KMS-11 (cell line): ENCODE results near the gene CNDP1.

Experiments used
- H2AFZ ChIP-seq: fragments of 200-600 bp; sonication (generic); 2 replicates; pipeline ENCODE4 v1.6.1; 2016; ENCODE audit warnings: antibody characterized with exemption, mixed run types, low read depth
- H3K27ac ChIP-seq: fragments of 200-600 bp; sonication (generic); 2 replicates; pipeline ENCODE4 v1.6.1; 2016; ENCODE audit warnings: mild to moderate bottlenecking, mixed run types
- H3K27me3 ChIP-seq: fragments of 200-600 bp; sonication (generic); 2 replicates; pipeline ENCODE4 v1.6.1; 2017; ENCODE audit warnings: mild to moderate bottlenecking, low read depth, mixed run types, moderate library complexity; ENCODE audit not compliant: insufficient read depth
- H3K36me3 ChIP-seq: fragments of 200-600 bp; sonication (generic); 2 replicates; pipeline ENCODE4 v1.6.1; 2017; ENCODE audit warnings: mild to moderate bottlenecking, mixed run types; ENCODE audit not compliant: insufficient read depth
- H3K4me1 ChIP-seq: fragments of 200-600 bp; sonication (generic); 2 replicates; pipeline ENCODE4 v1.6.1; 2016; ENCODE audit warnings: mild to moderate bottlenecking, low read depth, mixed run types; ENCODE audit not compliant: poor library complexity, severe bottlenecking
- H3K4me2 ChIP-seq: fragments of 200-600 bp; sonication (generic); 2 replicates; pipeline ENCODE4 v1.7.0; 2016; ENCODE audit warnings: mild to moderate bottlenecking, mixed run types
- H3K4me3 ChIP-seq: fragments of 200-600 bp; sonication (generic); IDR thresholded peaks from 2 replicates; pipeline ENCODE4 v1.6.1; 2017; ENCODE audit warnings: low read depth, low read length, mixed read lengths; ENCODE audit not compliant: insufficient read depth
- H3K79me2 ChIP-seq: fragments of 200-600 bp; sonication (generic); 2 replicates; pipeline ENCODE4 v1.6.1; 2016; ENCODE audit warnings: low read depth, mixed run types; ENCODE audit not compliant: insufficient read depth
- H3K9ac ChIP-seq: fragments of 200-600 bp; sonication (generic); 2 replicates; pipeline ENCODE4 v1.6.1; 2016; ENCODE audit warnings: mild to moderate bottlenecking, mixed run types
- H4K20me1 ChIP-seq: fragments of 200-600 bp; sonication (generic); 2 replicates; pipeline ENCODE4 v1.6.1; 2016; ENCODE audit warnings: mild to moderate bottlenecking, mixed run types; ENCODE audit not compliant: insufficient read depth
- CTCF ChIP-seq: fragments of 200-600 bp; sonication (generic); conservative IDR thresholded peaks from 2 replicates; pipeline ENCODE4 v1.6.1; 2017; ENCODE audit warnings: low read depth, mild to moderate bottlenecking, antibody characterized with exemption, low read length, moderate library complexity, mixed read lengths

Gene CNDP1

GRCh38 chr18:74532511-74533025 is 1.7 kb upstream of the CNDP1 start:
- no peaks in the 10 kb centered on the region for H3K27me3 ChIP-seq
- no peaks in the 10 kb centered on the region for H4K20me1 ChIP-seq
- TF ChIP-seq CTCF: no peak
- no peak overlapping the region for H3K9ac ChIP-seq
- H3K79me2 ChIP-seq: no peaks in the 10 kb centered on the region
- no peak overlapping the region for H2AFZ ChIP-seq
- no peaks in the 10 kb centered on the region for H3K36me3 ChIP-seq
- H3K4me1 ChIP-seq: peaks cover 99% of the 10 kb centered on the region
- no peak overlapping the region for H3K4me3 ChIP-seq
- H3K4me2 ChIP-seq: no peak overlapping the region; the same call in 1 of the 2 replicates
- H3K27ac ChIP-seq: no peak overlapping the region; the same call in 1 of the 2 replicates

- TF ChIP-seq CTCF: no peak
- Histone ChIP-seq H3K27ac (peak overlapping the region; percentile 83; the same call in 1 of the 2 replicates), H3K9ac (no peak overlapping the region), H3K4me1 (peaks cover 99% of the 10 kb centered on the region), H3K4me2 (peak overlapping the region; percentile 59; the same call in 1 of the 2 replicates), H3K79me2 (no peaks in the 10 kb centered on the region), H3K4me3 (no peak overlapping the region), H2AFZ (no peak overlapping the region), H4K20me1 (no peaks in the 10 kb centered on the region), H3K36me3 (no peaks in the 10 kb centered on the region), H3K27me3 (no peaks in the 10 kb centered on the region)
These were observed 634 bp upstream of the CNDP1 start for GRCh38 chr18:74533666-74534065.

GRCh38 chr18:74534981-74535649 is 815 bp downstream of the CNDP1 start:
- Histone ChIP-seq H3K4me2 (peak overlapping the region; percentile 59), H3K36me3 (no peaks in the 10 kb centered on the region), H2AFZ (peak overlapping the region; percentile 25; the same call in 1 of the 2 replicates), H3K79me2 (no peaks in the 10 kb centered on the region), H3K4me3 (no peak overlapping the region), H3K4me1 (peaks cover 99% of the 10 kb centered on the region), H3K27ac (peak overlapping the region; percentile 83), H4K20me1 (no peaks in the 10 kb centered on the region), H3K27me3 (no peaks in the 10 kb centered on the region), H3K9ac (peak overlapping the region; percentile 44)
- TF ChIP-seq CTCF: no peak

- Histone ChIP-seq H3K4me3 (no peak overlapping the region), H3K9ac (no peak overlapping the region), H3K27ac (peak overlapping the region; percentile 96; the same call in 1 of the 2 replicates), H3K27me3 (no peaks in the 10 kb centered on the region), H3K4me1 (peaks cover 99% of the 10 kb centered on the region), H3K79me2 (no peaks in the 10 kb centered on the region), H3K4me2 (peak overlapping the region; percentile 69; the same call in 1 of the 2 replicates), H3K36me3 (no peaks in the 10 kb centered on the region), H4K20me1 (no peaks in the 10 kb centered on the region), H2AFZ (no peak overlapping the region)
- no peak for TF ChIP-seq CTCF
These were observed 5.0 kb downstream of the CNDP1 start for GRCh38 chr18:74539289-74539688.
